SU-DHL-6 (cell line): Measurements from ENCODE around the gene CT47C1.

Experiments
- H2AFZ ChIP-seq: fragments of 200-600 bp; sonication (generic); 2 replicates; pipeline ENCODE4 v1.6.1; 2014; ENCODE audit warnings: low read depth, mild to moderate bottlenecking, moderate library complexity, mixed read lengths, antibody characterized with exemption, low read length; ENCODE audit not compliant: severe bottlenecking
- H3F3A ChIP-seq: fragments of 200-600 bp; shearing (Covaris generic); 2 replicates; pipeline ENCODE4 v1.6.0; 2016; ENCODE audit warnings: antibody characterized with exemption, mild to moderate bottlenecking; ENCODE audit not compliant: insufficient read depth
- H3K27ac ChIP-seq: fragments of 200-600 bp; sonication (generic); 2 replicates; pipeline ENCODE4 v1.5.1; 2016; ENCODE audit warnings: low read depth, mild to moderate bottlenecking, low read length, moderate library complexity, mixed read lengths
- H3K27me3 ChIP-seq: fragments of 200-600 bp; sonication (generic), shearing (Covaris generic); 2 replicates; pipeline ENCODE4 v1.6.0; 2014; ENCODE audit warnings: mild to moderate bottlenecking, low read length
- H3K36me3 ChIP-seq: fragments of 200-600 bp; sonication (generic); 2 replicates; pipeline ENCODE4 v1.6.1; 2014; ENCODE audit warnings: mild to moderate bottlenecking, low read length, mixed read lengths
- H3K4me2 ChIP-seq: fragments of 300-600, 200-600 bp; shearing (Covaris generic), sonication (generic); 2 replicates; pipeline ENCODE4 v1.6.0; 2014; ENCODE audit warnings: low read length, low read depth, mild to moderate bottlenecking; ENCODE audit not compliant: poor library complexity, severe bottlenecking
- H3K4me3 ChIP-seq: fragments of 200-600 bp; sonication (generic); 2 replicates; pipeline ENCODE4 v1.5.1; 2014; ENCODE audit warnings: antibody characterized with exemption, low read length, mild to moderate bottlenecking, mixed read lengths; ENCODE audit not compliant: insufficient read depth, poor library complexity, severe bottlenecking
- H3K79me2 ChIP-seq: fragments of 200-600 bp; sonication (generic); 2 replicates; pipeline ENCODE4 v1.6.1; 2014; ENCODE audit warnings: mild to moderate bottlenecking, low read length, moderate library complexity; ENCODE audit not compliant: insufficient read depth
- H3K9ac ChIP-seq: fragments of 200-600 bp; sonication (generic); 2 replicates; pipeline ENCODE4 v1.7.0; 2014; ENCODE audit warnings: mild to moderate bottlenecking, low read length
- H3K9me2 ChIP-seq: fragments of 200-600 bp; sonication (generic); replicated peaks from 2 replicates; pipeline ENCODE4 v1.6.1; 2014; ENCODE audit warnings: low read length; ENCODE audit not compliant: insufficient read depth
- H3K9me3 ChIP-seq: fragments of 200-600 bp; sonication (generic); 2 replicates; pipeline ENCODE4 v1.6.1; 2014; ENCODE audit warnings: low read length, mixed read lengths; ENCODE audit not compliant: insufficient read depth
- H4K20me1 ChIP-seq: fragments of 200-600 bp; sonication (generic); 2 replicates; pipeline ENCODE4 v1.6.1; 2014; ENCODE audit warnings: low read depth, mild to moderate bottlenecking, antibody characterized with exemption, low read length, moderate library complexity, mixed read lengths
- CTCF ChIP-seq: fragments of 200-600 bp; sonication (generic); IDR thresholded peaks from one replicate; pipeline ENCODE4 v1.5.1; 2017; ENCODE audit warnings: antibody characterized with exemption, mild to moderate bottlenecking, low read length, moderate library complexity; ENCODE audit not compliant: insufficient read depth, poor library complexity, severe bottlenecking
- EZH2phosphoT487 ChIP-seq: fragments of 200-600 bp; sonication (generic), shearing (Covaris generic); conservative IDR thresholded peaks from 2 replicates; pipeline ENCODE4 v1.6.1; 2018; ENCODE audit warnings: mild to moderate bottlenecking, antibody characterized with exemption, low read length, moderate library complexity, mixed read lengths

CT47C1 gene

DNA sequence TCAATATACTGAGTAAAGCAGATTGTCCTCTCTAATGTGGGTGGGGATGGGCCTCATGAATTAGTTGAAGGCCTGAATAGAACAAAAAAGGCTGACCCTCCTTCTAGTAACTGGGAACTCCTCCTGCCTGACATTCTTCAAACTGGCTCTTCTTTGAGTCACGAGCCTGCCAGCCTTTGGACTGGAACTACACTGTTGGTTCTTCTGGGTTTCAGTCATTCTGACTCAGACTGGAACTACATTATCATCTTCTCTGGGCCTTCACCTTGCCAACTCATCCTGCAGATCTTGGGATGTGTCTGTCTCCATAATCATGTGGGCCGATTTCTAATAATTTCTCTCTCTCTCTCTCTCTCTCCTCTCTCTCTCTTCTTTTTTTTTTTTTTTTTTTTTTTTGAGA lies 26.9 kb upstream of the CT47C1 start:
- H3K9ac ChIP-seq: no peak overlapping the region
- TF ChIP-seq CTCF (no peak), EZH2phosphoT487 (no peak)

GRCh38 chrX:119055687-119056086 lies 17.1 kb upstream of the CT47C1 start:
- TF ChIP-seq EZH2phosphoT487 (no peak), CTCF (no peak)
- Histone ChIP-seq H3K79me2 (no peaks in the 10 kb centered on the region), H3K36me3 (no peaks in the 10 kb centered on the region), H3K4me2 (no peak overlapping the region), H3K4me3 (no peak overlapping the region), H3K9me3 (no peaks in the 10 kb centered on the region), H3F3A (no peaks in the 10 kb centered on the region), H3K9ac (no peak overlapping the region), H3K27ac (no peak overlapping the region), H4K20me1 (no peaks in the 10 kb centered on the region), H3K9me2 (no peaks in the 10 kb centered on the region), H3K27me3 (no peaks in the 10 kb centered on the region), H2AFZ (no peak overlapping the region)

More for the DNA sequence above, 26.9 kb upstream of the CT47C1 start:
- Histone ChIP-seq H3K9me3 (no peaks in the 10 kb centered on the region), H3K4me3 (no peak overlapping the region), H3F3A (no peaks in the 10 kb centered on the region), H3K36me3 (no peaks in the 10 kb centered on the region), H2AFZ (no peak overlapping the region), H3K27me3 (no peaks in the 10 kb centered on the region), H3K9me2 (no peaks in the 10 kb centered on the region), H3K79me2 (no peaks in the 10 kb centered on the region), H3K27ac (no peak overlapping the region), H3K4me2 (no peak overlapping the region), H4K20me1 (no peaks in the 10 kb centered on the region)

DNA sequence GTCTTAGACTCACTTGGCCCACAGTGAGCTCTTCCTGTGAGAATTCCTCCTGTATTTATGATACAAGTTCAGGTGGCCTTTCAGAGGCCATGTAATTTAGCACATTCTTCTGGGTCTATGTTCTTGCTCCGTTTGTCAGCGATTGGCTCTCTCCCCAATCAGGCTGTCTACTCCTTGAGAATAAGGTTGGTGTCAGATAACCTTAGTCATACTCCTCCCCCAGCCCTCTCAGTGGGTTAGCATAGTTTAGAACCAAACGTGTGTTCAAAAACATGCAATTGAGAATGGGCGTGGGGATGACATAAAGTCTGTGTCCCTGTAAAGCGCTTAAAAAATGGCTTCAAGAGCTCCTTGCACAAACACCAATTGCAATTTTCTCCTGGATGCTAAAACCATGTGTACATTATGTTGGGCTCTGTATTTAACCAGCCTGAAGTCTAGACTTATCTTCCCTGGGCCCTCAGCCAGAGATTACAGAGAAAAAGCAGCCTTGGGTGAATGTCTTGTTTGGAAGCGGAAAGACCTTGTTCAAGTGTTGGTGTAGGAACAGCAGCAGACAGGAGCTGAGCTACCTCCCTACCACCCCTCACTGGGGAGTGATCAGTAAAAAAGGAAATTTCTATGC lies 9.9 kb upstream of the CT47C1 start:
- no peak overlapping the region for H3K4me3 ChIP-seq
- H3K9me3 ChIP-seq: no peaks in the 10 kb centered on the region
- H3K4me2 ChIP-seq: no peak overlapping the region
- H3K27ac ChIP-seq: no peak overlapping the region
- H3K9ac ChIP-seq: no peak overlapping the region
- H3K9me2 ChIP-seq: no peaks in the 10 kb centered on the region
- H4K20me1 ChIP-seq: no peaks in the 10 kb centered on the region
- no peaks in the 10 kb centered on the region for H3K36me3 ChIP-seq
- H2AFZ ChIP-seq: no peak overlapping the region
- H3F3A ChIP-seq: no peaks in the 10 kb centered on the region
- TF ChIP-seq CTCF: no peak
- no peak for TF ChIP-seq EZH2phosphoT487
- H3K79me2 ChIP-seq: no peaks in the 10 kb centered on the region
- no peaks in the 10 kb centered on the region for H3K27me3 ChIP-seq
